Ishikawa (cell line): ENCODE results near the gene DIAPH3.

Experiments
- CEBPB ChIP-seq: IDR thresholded peaks from 2 replicates; pipeline ENCODE4 v1.6.1; 2012
- EP300 ChIP-seq: IDR thresholded peaks from 2 replicates; pipeline ENCODE4 v1.6.1; 2012; ENCODE audit warnings: borderline replicate concordance
- FOXM1 ChIP-seq: IDR thresholded peaks from 2 replicates; pipeline ENCODE4 v1.6.1; 2012; ENCODE audit warnings: low read depth, borderline replicate concordance
- MAX ChIP-seq: IDR thresholded peaks from 2 replicates; pipeline ENCODE4 v1.6.1; 2012
- REST ChIP-seq: IDR thresholded peaks from 2 replicates; pipeline ENCODE4 v1.6.1; 2012; ENCODE audit warnings: low read depth, mild to moderate bottlenecking
- TAF1 ChIP-seq: IDR thresholded peaks from 2 replicates; pipeline ENCODE4 v1.6.1; 2012; ENCODE audit warnings: low read depth, mild to moderate bottlenecking
- USF1 ChIP-seq: IDR thresholded peaks from 2 replicates; pipeline ENCODE4 v1.6.1; 2012
- YY1 ChIP-seq: IDR thresholded peaks from 2 replicates; pipeline ENCODE4 v1.6.1; 2012; ENCODE audit warnings: low read depth

GRCh38 chr13:59975807-59976435 is 187.8 kb downstream of the DIAPH3 start:
- TF ChIP-seq MAX = no peak
- TF ChIP-seq EP300 = no peak
- TF ChIP-seq USF1 = no peak
- no peak for TF ChIP-seq CEBPB
- no peak for TF ChIP-seq REST
- TF ChIP-seq TAF1 = no peak
- no peak for TF ChIP-seq FOXM1
- TF ChIP-seq YY1 = no peak
